OCI-LY7 (cell line): ENCODE measurements around the gene SORCS3. TPM values are rescaled to one million over a fixed set of nuclear protein-coding genes. Genes with fewer than 3 reads are reported as not detected.
"Not testable (repeated sequence)": the region's sequence is repeated elsewhere in the genome, so short reads cannot be mapped to it uniquely, and the experiment has no call there.

Experiments
- BruUV-seq: library from RNA; stranded (reverse); fragments of 400-500 nt; replicated peaks from 2 replicates; lab custom pipeline; 2021; lab: Mats Ljungman, UMichigan
- CTCF ChIA-PET: fragments of 300-600 bp; sonication (Branson Sonifier 250); formaldehyde crosslinking; loops from one replicate; lab custom pipeline; 2022; ENCODE audit warnings: antibody characterized with exemption; ENCODE audit not compliant: unreplicated experiment; lab: Charles Lee
- POLR2A ChIA-PET: fragments of 300-600 bp; sonication (Branson Sonifier 250); formaldehyde crosslinking; loops from one replicate; lab custom pipeline; 2022; ENCODE audit warnings: antibody characterized with exemption; lab: Charles Lee
- DNase-seq: peaks from one replicate; pipeline ENCODE4 v3.0.0-alpha.2; 2015; ENCODE audit warnings: low spot score
- H2AFZ ChIP-seq: fragments of 200-600 bp; sonication (generic), shearing (Covaris generic); 2 replicates; pipeline ENCODE4 v1.6.1; 2014; ENCODE audit warnings: mild to moderate bottlenecking, antibody characterized with exemption, low read length, moderate library complexity
- H3K27ac ChIP-seq: fragments of 200-600 bp; sonication (generic); 2 replicates; pipeline ENCODE4 v1.5.1; 2014; ENCODE audit warnings: mixed run types, low read depth, mild to moderate bottlenecking, moderate library complexity, low read length, inconsistent platforms; ENCODE audit not compliant: poor library complexity, severe bottlenecking
- H3K36me3 ChIP-seq: fragments of 200-600 bp; sonication (generic); 2 replicates; pipeline ENCODE4 v1.6.1; 2014; ENCODE audit warnings: mild to moderate bottlenecking, antibody characterized with exemption, low read length, moderate library complexity, mixed read lengths; ENCODE audit not compliant: insufficient read depth
- H3K4me1 ChIP-seq: fragments of 200-600 bp; sonication (generic); 2 replicates; pipeline ENCODE4 v1.5.1; 2014; ENCODE audit warnings: mild to moderate bottlenecking, low read length; ENCODE audit not compliant: insufficient read depth, poor library complexity, severe bottlenecking
- H3K4me2 ChIP-seq: fragments of 200-600 bp; sonication (generic); 2 replicates; pipeline ENCODE4 v1.6.1; 2014; ENCODE audit warnings: mild to moderate bottlenecking, low read length
- H3K4me3 ChIP-seq: fragments of 200-600 bp; sonication (generic); 2 replicates; pipeline ENCODE4 v1.5.1; 2014; ENCODE audit warnings: mild to moderate bottlenecking, low read depth, low read length; ENCODE audit not compliant: poor library complexity, severe bottlenecking
- H3K79me2 ChIP-seq: fragments of 200-600 bp; sonication (generic); 2 replicates; pipeline ENCODE4 v1.6.1; 2016; ENCODE audit warnings: low read depth, mild to moderate bottlenecking, low read length, moderate library complexity, mixed read lengths; ENCODE audit not compliant: insufficient read depth
- H3K9me2 ChIP-seq: fragments of 200-600 bp; sonication (generic); 2 replicates; pipeline ENCODE4 v1.6.1; 2016; ENCODE audit warnings: mild to moderate bottlenecking, low read length, mixed read lengths; ENCODE audit not compliant: insufficient read depth
- H3K9me3 ChIP-seq: fragments of 200-600 bp; sonication (generic); 2 replicates; pipeline ENCODE4 v1.6.1; 2014; ENCODE audit warnings: mild to moderate bottlenecking, mixed run types, low read length, mixed read lengths
- H4K20me1 ChIP-seq: fragments of 200-600 bp; sonication (generic); 2 replicates; pipeline ENCODE4 v1.6.1; 2014; ENCODE audit warnings: mild to moderate bottlenecking, antibody characterized with exemption, low read length, moderate library complexity, mixed read lengths; ENCODE audit not compliant: insufficient read depth
- CTCF ChIP-seq: fragments of 200-600 bp; sonication (generic); conservative IDR thresholded peaks from 2 replicates; pipeline ENCODE4 v1.5.1; 2014; ENCODE audit warnings: mild to moderate bottlenecking, antibody characterized with exemption, low read length, moderate library complexity, mixed read lengths
- EZH2phosphoT487 ChIP-seq: fragments of 200-600 bp; sonication (generic); IDR thresholded peaks from 2 replicates; pipeline ENCODE4 v1.6.1; 2018; ENCODE audit warnings: low read depth, borderline replicate concordance, mild to moderate bottlenecking, mixed run types, antibody characterized with exemption, low read length, moderate library complexity, mixed read lengths
- intact Hi-C: fragments of 100-400 bp; cut with micrococcal nuclease; formaldehyde crosslinking; loops from one replicate; pipeline ENCODE4 v1.10.0; 2022; ENCODE audit not compliant: unreplicated experiment
- total RNA-seq, 2 experiments: library from RNA; depleted of rRNA in 1 of 2; stranded (reverse); fragments of >200 nt in 1 of 2; shearing (Covaris generic) in 1 of 2; gene quantifications; 2 replicates each; pipeline ENCODE4 v1.2.3, GENCODE V29; 2014 to 2022

Gene SORCS3
- total RNA-seq, 2 experiments from 2014 or later = not detected

- Histone ChIP-seq H3K4me2 (no peak overlapping the region), H3K79me2 (no peaks in the 10 kb centered on the region), H3K27ac (no peak overlapping the region), H3K9me2 (no peaks in the 10 kb centered on the region), H2AFZ (no peak overlapping the region), H3K9me3 (no peaks in the 10 kb centered on the region), H3K4me1 (no peaks in the 10 kb centered on the region), H3K4me3 (no peak overlapping the region), H4K20me1 (no peaks in the 10 kb centered on the region), H3K36me3 (no peaks in the 10 kb centered on the region)
- POLR2A ChIA-PET = no interaction called here
- intact Hi-C loops = no loop called here
- CTCF ChIA-PET = no interaction called here
- no peak for TF ChIP-seq EZH2phosphoT487
- TF ChIP-seq CTCF = no peak
- DNase-seq = no peak
- no TSS peak for BruUV-seq
These were observed 66.7 kb downstream of the SORCS3 start for GRCh38 chr10:104707602-104708459.

GRCh38 chr10:104711302-104711721 lies 70.2 kb downstream of the SORCS3 start:
- TF ChIP-seq CTCF (no peak), EZH2phosphoT487 (no peak)
- no peaks in the 10 kb centered on the region for H4K20me1 ChIP-seq
- no peak overlapping the region for H3K4me2 ChIP-seq
- H3K4me1 ChIP-seq = no peaks in the 10 kb centered on the region
- intact Hi-C loops = no loop called here
- no peak overlapping the region for H3K27ac ChIP-seq
- no peak overlapping the region for H2AFZ ChIP-seq
- H3K4me3 ChIP-seq = no peak overlapping the region
- H3K79me2 ChIP-seq = no peaks in the 10 kb centered on the region
- no peak for DNase-seq
- H3K9me2 ChIP-seq = no peaks in the 10 kb centered on the region
- no TSS peak for BruUV-seq
- no peaks in the 10 kb centered on the region for H3K36me3 ChIP-seq
- H3K9me3 ChIP-seq = no peaks in the 10 kb centered on the region
- ChIA-PET POLR2A (no interaction called here), CTCF (no interaction called here)

- H3K36me3 ChIP-seq, H3K9me3 ChIP-seq, CTCF ChIA-PET, H2AFZ ChIP-seq, H3K4me1 ChIP-seq, POLR2A ChIA-PET, DNase-seq, H3K4me3 ChIP-seq, H3K27ac ChIP-seq, H3K79me2 ChIP-seq, intact Hi-C loops, H3K9me2 ChIP-seq, H3K4me2 ChIP-seq, BruUV-seq, H4K20me1 ChIP-seq: not testable (repeated sequence)
These were observed 89.5 kb downstream of the SORCS3 start for GRCh38 chr10:104730593-104730992.
